GM21526 (cell line): Measurements from ENCODE around the gene ARHGAP15.

ENCODE experiments used
- ATAC-seq: cut with Tn5 transposase; IDR thresholded peaks from one replicate; pipeline ENCODE4 v1.9.1; 2021; ENCODE audit warnings: moderate library complexity; ENCODE audit not compliant: unreplicated experiment, low FRiP score

Gene ARHGAP15

DNA sequence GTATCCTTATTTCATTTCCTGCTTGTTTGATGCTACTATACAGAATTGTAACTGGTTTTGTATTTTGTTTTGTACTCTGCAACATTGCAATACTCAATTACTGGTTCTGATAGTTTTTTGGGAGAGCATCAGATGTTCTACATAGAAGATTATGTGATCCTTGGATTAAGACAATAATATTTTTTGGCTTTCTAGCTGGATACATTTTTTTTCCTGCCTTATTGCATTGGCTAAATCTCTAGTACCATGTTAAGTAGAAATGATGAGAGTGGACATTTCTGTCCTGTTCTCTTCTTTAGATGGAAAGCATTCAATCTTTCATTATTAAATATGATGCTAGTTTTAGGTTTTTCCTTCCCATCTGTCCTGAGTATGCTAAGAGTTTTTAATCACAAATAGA, 523.5 kb downstream of the ARHGAP15 start:
- no peak for ATAC-seq

GRCh38 chr2:143668234-143668633, 539.0 kb downstream of the ARHGAP15 start:
- ATAC-seq = no peak

DNA sequence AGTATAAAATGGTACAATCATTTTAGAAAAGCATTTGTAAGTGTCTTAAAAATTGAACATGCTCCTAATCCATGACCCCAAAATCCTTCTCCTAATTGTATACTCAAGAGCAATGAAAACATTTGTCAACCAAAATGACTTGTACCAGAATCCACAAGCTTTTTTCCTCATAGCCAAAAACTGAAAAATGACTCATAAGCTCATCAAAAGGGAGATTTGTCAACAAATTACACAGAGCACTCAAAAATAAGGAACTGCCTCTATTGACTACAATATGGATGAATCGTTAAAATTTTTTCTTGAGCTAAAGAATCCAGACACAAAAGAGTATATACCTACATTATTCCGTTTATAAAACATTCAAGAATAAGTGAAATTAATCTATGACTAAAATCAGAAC, 544.8 kb downstream of the ARHGAP15 start:
- no peak for ATAC-seq

GRCh38 chr2:143675021-143675420, 545.8 kb downstream of the ARHGAP15 start:
- ATAC-seq = no peak

GRCh38 chr2:143679617-143680016, 550.4 kb downstream of the ARHGAP15 start:
- ATAC-seq = no peak

DNA sequence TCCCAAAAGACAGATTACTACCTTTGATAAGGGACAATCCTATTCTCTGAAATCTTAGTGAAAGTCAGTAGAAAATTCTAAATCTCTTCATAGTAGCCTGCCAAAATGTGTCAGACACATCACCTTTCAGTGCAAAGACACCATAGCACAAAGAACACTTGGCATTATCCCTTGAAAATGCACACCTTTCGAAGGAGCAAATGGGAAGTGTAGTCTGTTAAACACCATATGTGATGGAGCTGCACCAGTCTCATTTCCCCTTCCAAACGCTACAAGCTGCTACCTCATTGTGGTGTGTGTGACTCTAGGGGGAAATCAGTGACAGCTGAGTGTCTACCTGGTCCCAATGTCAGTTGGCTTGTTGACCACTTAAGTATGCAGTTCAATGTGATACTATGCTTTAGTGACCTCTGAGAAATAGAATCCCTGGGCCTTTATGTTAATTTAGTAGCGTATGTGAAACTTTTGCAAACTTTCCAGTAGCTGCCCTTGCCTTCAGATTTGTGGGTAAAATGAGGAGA, 551.7 kb downstream of the ARHGAP15 start:
- no peak for ATAC-seq

GRCh38 chr2:143682436-143683055, 553.3 kb downstream of the ARHGAP15 start:
- no peak for ATAC-seq

GRCh38 chr2:143683977-143684376, 554.8 kb downstream of the ARHGAP15 start:
- ATAC-seq = no peak

GRCh38 chr2:143684551-143685320, 555.5 kb downstream of the ARHGAP15 start:
- no peak for ATAC-seq

DNA sequence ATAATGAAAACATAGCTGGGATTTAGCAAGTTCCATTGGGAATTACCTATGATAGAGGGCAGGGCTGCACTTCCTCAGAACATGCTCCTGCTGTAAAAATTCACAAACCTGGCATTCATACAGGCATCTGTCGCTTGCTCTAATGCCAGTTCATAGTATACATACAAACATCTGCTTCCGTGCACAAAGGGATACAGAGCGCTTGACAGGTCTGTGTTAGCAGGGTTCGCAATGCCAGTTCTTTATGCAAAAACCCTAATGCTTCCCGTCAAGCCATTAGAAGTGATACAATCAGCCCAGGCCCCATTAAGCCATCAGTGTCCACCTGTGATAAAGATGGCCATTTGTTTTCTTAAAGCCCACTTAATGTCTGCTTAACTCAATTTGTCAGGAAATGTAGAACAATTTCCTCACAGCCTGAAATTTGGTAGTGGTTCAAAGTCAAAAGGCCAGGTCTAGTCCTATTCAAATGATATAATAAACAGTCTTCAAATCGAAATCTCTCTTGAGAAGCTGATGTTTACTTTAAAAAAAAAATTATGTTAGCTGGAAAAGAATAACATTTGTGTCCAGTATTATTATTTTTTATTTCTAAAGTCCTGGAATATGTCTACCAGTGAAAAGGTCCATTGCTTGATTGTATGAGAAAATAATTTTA, 556.3 kb downstream of the ARHGAP15 start:
- no peak for ATAC-seq

GRCh38 chr2:143686585-143687164, 557.5 kb downstream of the ARHGAP15 start:
- peak; percentile 66 for ATAC-seq

- ATAC-seq = no peak
Measured at GRCh38 chr2:143688248-143688647, 559.0 kb downstream of the ARHGAP15 start.

DNA sequence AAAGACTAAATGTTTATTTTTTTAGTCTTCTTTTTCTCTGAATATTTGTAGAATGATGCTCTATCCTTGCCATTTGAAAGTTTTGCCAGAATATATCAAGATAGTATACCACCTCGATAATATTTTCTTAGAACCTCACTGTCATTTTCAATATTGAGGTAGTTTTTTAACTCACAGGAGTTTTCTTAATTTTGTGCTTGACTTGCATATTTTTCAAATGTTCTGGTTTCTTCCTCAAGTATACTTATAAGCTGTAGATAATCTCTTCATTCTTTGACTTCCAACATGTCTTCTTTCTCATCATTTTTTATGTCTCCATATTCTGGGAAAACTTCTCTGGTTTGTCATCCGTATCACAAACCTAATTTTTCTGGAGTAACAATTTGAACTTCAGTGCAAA, 559.6 kb downstream of the ARHGAP15 start:
- ATAC-seq = no peak

- ATAC-seq = no peak
Measured at GRCh38 chr2:143689541-143689940, 560.3 kb downstream of the ARHGAP15 start.

DNA sequence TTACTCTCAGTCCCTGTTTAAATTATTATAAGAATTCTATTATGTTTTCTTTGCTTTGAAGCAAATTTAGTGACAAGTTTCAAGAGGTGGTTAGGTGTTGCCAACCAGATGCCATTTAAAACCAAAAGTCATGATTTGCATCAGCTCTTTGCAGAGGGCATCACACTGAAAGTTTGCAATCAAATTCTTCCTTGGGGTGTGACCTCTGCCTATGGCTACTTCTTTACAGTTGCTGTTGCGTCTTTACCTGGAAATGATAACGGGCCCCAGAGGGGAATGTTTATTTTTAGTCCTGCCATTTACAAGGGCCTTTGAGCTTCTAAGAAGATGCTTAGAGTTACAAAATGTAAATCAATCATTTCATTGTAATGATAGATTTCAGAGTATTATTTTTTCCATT, 561.0 kb downstream of the ARHGAP15 start:
- ATAC-seq = no peak

DNA sequence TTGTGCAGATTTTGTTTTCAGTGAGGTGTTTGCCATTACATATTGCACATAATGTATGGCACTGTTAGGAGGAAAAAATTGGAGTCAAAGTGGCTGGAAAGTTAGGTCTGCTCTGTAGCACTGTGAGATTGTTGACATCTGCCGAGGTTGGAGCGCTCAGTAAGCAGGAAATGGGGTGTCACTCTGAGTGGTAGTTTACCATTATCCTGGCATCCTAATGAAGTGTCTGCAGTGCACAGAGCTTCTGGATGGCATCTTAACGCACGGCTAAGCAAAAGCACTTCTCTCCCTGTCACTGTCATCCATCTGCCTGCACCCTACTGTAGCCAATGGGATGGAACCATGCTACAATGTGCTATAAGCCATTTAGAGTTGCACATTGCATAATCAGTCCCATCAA, 561.9 kb downstream of the ARHGAP15 start:
- no peak for ATAC-seq

DNA sequence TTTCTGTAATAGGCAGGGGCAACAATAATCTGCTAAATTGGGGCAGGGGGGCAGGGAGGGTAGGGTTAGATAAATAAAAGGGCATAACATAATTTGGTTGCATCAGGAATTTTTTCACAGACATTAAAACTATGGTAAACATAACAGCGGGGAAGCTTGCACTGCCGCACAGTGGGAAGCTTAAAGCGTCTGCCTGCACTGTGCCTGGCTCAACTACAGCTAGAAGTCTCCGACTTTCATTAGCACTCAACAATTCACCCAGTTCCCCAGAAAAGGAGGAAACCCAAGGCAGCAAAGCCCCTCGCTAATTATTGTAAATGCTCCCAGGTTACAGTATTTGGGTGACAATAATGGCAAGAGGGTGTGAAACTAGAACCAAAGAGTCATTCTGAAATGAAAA, 562.9 kb downstream of the ARHGAP15 start:
- ATAC-seq = no peak

GRCh38 chr2:143692967-143693366, 563.7 kb downstream of the ARHGAP15 start:
- no peak for ATAC-seq

- ATAC-seq = no peak
Measured at GRCh38 chr2:143694335-143694734, 565.1 kb downstream of the ARHGAP15 start.

DNA sequence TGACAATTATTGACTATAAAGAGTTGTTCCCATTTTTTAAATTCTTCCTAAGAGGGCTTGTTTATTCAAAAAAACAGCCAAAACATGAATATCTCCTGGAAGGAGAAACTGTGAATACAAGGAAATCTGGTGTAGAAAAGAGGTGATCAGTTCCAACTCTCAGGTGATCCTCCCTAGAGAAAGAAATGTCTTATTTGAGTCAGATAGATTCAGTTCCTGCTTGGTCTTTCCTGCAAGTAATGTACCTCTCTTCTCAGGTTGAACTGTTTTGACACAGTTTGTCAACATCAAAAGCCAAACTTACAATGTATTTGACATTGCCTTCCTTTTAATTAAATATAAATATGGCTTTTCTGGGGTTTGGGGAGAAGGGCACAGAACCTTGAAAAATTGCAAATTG, 567.4 kb downstream of the ARHGAP15 start:
- ATAC-seq = peak; percentile 65

GRCh38 chr2:143697744-143698143, 568.5 kb downstream of the ARHGAP15 start:
- ATAC-seq = peak; percentile 57
